Activated CD4-positive, CD25-positive, alpha-beta regulatory T cell treated with anti-CD3 and anti-CD28 coated beads, Interleukin-2, amount 50 U/mL, for 16 hours (primary cell): Measurements from ENCODE around the gene TMEM134.

Experiments
- DNase-seq: peaks from one replicate; pipeline ENCODE4 v3.0.0-alpha.2; 2020; ENCODE audit warnings: low read depth, low spot score

The TMEM134 gene

DNA sequence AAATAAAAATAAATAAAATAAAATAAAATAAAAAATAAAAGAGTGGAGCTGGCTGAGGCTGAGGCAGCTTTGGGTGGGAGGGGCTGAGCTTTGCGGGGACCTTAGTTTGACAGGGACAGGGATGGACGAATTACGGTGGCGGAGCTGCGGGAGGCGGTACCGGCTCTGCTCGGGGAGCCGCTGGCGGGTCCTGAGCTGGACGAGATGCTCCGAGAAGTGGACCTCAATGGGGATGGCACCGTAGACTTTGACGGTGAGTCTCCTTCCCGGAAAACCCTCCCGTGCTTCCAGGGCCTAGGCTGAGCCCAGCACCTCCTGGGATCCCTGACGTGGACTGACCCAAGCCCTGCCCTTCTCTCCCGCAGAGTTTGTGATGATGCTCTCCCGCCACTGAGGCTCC is 10.8 kb downstream of the TMEM134 start:
- DNase-seq, result no peak

DNA sequence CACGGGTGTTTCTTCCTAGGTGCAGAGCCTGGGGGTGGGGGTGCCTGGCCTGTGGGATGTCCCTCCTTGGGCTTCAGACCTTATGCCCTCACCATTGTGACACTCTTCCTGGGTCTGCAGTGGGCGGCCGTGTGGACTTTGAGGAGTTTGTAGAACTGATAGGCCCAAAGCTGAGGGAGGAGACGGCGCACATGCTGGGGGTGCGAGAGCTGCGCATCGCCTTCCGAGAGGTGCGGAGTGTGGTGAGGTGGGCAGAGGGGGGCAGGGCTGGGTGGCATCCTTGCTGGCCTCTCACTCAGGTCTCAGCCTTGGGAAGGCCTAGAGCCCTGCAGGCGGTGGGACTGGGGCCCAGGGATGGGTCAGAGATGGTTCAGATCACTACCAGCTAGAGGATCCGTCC is 11.6 kb downstream of the TMEM134 start:
- DNase-seq, result no peak

GRCh38 chr11:67456068-67456705 is 12.9 kb downstream of the TMEM134 start:
- DNase-seq, result no peak

GRCh38 chr11:67455054-67455453 is 14.0 kb downstream of the TMEM134 start, which contains the start of gene CABP4:
Gene CABP4 (plus strand): TSS chr11:67455354. CDS start chr11:67455424, 70 bp downstream.
- no peak for DNase-seq

DNA sequence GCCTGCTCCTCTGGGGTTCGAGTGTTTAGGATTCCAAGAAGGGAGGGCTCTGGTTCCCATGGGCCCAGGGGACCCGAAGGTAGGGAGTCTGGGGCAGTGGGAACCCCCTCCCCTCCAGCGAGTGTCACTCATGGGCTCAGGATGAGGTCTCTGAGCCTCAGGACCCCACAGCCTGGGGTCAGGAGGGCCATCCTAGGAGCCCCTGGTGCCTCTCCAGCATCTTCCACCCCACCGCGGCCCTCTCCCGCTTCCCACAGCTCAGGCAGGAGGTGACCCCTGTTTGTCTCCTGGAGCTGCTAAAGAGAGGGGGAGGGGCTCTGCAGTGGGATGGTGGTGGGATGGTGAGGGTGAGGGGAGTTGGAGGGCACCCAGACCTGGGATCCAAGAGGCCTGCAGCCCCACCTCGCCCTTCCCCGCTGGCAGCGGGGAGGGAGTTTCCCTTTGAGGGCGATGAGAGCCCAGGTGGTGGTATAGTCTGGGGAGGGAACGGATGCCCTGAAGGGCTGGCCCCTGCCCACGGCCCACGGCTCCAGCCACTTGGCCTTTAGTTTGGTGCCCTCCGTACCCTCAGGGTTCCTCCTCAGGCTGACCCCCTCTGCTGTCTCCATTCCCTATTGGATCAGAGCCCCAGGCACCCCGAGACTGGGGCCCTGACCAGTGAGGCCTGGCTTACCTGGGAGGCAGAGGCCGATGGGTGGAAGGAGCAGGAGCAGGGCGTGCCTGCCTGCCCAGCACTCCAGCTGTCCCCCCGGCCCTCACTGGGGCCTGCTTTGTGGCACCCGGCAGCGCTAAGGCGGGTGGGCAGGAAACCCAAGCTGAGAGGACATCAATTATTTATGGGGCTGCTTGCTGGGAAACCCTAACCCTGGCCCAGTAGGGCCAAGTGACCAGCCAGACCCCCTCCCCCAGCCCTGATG is 15.0 kb downstream of the TMEM134 start:
- no peak for DNase-seq

DNA sequence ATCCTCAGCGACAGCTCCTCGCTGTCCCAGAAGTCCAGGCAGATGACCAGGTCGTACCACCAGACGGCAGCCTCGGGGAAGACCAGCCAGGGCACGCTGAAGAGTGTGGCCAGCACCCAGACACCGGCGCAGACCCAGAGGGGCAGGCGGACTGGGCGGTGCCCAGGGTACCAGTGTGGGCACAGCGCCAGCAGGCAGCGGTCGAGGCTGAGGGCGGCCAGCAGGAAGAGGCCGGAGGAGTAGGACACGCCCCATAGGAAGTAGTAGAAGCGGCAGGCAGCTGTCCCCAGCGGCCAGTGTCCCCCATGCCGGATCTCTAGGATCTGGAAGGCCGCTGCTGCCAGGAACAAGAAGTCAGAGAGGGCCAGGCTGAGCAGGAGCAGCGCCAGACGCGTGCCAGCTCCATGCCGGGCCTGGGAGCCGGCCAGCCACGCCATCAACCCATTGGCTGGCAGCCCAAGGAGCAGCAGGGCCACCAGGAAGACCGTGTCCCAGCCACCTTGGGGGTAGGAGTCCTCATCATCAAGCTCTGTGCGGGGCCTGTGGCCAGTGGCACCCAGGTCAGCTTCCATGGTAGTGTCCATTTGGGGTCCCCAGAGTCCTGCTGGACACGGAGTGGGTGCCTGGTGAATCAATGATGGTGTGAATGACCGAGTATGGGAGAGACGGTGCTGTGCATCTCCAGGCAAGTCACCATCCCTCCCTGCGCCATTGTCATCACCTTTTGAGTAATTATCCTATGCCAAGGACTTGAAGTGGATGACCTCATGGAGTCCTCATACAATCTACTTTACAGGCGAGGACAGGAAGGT is 16.7 kb downstream of the TMEM134 start, which contains the start of gene GPR152:
GPR152 (minus strand) TSS at position 589 of the 812 bp plus-strand sequence; CDS start at position 584, 5 bp downstream.
- DNase-seq, result no peak

GRCh38 chr11:67451658-67451976 is 17.4 kb downstream of the TMEM134 start:
- DNase-seq, result no peak

- no peak for DNase-seq
Measured at GRCh38 chr11:67450796-67451657, 18.0 kb downstream of the TMEM134 start.

- no peak for DNase-seq
Measured at GRCh38 chr11:67449116-67449844, 19.8 kb downstream of the TMEM134 start.

DNA sequence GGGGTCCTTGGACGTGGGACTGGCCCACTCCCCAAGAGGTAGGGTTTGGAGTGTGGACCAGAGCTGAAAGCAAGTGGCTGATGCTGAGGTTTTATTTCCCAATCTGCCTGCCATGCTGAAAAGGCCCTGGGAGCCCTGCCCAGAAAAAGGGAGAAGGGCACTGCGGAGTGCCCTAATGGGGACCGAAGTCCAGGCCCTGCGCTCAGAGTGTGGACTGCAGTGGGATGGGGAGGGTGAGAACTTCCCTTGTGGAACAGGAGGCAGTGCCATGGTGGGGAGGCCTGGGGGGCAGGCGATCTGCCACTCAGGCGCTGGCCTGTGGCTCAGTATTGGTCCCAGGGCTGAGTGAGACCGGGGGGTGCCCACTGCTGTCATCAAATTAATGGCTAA is 20.8 kb downstream of the TMEM134 start:
- no peak for DNase-seq

- no peak for DNase-seq
Measured at GRCh38 chr11:67445515-67445914, 23.5 kb downstream of the TMEM134 start.

- DNase-seq, result no peak
Measured at GRCh38 chr11:67442504-67443404, 26.3 kb downstream of the TMEM134 start.

- no peak for DNase-seq
Measured at GRCh38 chr11:67441731-67442351, 27.2 kb downstream of the TMEM134 start.

DNA sequence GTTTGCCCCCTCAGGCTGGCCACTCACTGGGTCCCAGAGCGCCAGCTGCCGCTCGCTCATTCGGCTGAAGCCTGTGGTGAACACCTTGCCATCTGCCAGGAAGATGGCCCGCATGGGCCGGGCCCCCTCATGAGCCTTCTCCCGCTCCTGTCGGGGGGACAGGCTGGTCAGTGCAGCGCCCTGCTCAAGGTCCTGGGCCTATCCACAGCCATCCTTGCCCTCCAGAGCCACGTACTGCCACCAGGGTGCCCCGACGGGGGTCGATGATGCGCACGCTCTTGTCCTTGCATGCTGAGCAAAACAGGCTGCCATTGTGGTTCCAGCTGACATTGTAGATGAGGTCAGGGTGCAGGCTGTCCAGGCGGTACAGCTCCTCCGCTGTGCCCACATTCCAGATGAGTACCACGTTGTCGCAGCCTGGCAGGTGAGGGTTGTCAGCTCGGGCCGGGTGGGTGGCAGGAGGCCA is 27.9 kb downstream of the TMEM134 start:
- DNase-seq, result no peak

GRCh38 chr11:67440229-67441097 is 28.6 kb downstream of the TMEM134 start:
- DNase-seq, result no peak

GRCh38 chr11:67439321-67440228 is 29.5 kb downstream of the TMEM134 start:
- DNase-seq, result no peak
